ENCODE measurements around the gene ZNF423.
A peak's percentile ranks its signal among the peaks of the same experiment; 100 is the strongest.

The ZNF423 gene

GRCh38 chr16:49486400-49486799, 369.5 kb downstream of the ZNF423 start:
- no peak overlapping the region for H3K4me3 ChIP-seq (ENCODE audit: low read depth, low read length)
- TF ChIP-seq, protein P1, sequence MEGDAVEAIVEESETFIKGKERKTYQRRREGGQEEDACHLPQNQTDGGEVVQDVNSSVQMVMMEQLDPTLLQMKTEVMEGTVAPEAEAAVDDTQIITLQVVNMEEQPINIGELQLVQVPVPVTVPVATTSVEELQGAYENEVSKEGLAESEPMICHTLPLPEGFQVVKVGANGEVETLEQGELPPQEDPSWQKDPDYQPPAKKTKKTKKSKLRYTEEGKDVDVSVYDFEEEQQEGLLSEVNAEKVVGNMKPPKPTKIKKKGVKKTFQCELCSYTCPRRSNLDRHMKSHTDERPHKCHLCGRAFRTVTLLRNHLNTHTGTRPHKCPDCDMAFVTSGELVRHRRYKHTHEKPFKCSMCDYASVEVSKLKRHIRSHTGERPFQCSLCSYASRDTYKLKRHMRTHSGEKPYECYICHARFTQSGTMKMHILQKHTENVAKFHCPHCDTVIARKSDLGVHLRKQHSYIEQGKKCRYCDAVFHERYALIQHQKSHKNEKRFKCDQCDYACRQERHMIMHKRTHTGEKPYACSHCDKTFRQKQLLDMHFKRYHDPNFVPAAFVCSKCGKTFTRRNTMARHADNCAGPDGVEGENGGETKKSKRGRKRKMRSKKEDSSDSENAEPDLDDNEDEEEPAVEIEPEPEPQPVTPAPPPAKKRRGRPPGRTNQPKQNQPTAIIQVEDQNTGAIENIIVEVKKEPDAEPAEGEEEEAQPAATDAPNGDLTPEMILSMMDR (IDR thresholded peaks at IDR 0.05; ENCODE audit: borderline replicate concordance, insufficient read depth, low read depth, low read length), result no peak

DNA sequence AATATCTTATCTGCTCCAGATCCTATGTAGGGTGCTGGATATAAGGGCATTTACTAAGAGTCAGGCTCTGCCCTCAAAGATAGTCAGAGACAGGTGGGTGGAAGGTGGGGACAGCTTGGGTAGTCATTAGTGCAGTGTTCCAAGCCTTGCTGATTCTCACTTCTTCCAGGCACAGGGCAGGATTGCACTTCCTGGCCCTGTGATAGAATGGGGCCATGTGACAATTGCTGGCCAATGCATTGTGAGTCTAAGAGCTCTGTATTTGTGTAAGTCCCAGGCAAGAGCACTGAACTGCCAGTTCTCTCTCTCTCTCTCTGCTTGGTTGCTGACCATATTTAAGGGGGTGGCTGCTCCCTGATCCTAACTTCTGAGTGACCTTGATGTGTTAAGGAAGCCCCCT, 370.2 kb downstream of the ZNF423 start:
- TF ChIP-seq, protein P1 (IDR thresholded peaks at IDR 0.05; ENCODE audit: borderline replicate concordance, insufficient read depth, low read depth, low read length), result no peak
- H3K4me3 ChIP-seq (ENCODE audit: low read depth, low read length), result no peak overlapping the region

DNA sequence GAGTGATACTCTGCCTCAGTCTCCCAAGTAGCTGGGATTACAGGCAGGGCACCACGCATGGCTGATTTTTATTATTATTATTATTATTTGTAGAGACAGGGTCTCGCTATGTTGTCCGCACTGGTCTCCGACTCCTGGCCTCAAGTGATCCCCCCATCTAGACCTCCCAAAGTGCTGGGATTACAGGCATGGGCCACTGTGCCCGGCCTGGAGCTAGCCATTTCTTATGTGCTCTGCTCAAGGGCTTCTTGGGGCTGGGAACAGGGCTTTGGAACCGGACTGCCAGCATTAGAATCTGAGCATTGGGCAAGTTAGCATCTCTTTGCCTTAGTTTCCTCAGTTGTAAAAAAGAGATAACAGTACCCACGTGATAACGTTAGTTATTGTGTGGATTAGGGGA, 371.0 kb downstream of the ZNF423 start:
- no peak overlapping the region for H3K4me3 ChIP-seq (ENCODE audit: low read depth, low read length)
- TF ChIP-seq, protein P1 (IDR thresholded peaks at IDR 0.05; ENCODE audit: borderline replicate concordance, insufficient read depth, low read depth, low read length), result no peak

DNA sequence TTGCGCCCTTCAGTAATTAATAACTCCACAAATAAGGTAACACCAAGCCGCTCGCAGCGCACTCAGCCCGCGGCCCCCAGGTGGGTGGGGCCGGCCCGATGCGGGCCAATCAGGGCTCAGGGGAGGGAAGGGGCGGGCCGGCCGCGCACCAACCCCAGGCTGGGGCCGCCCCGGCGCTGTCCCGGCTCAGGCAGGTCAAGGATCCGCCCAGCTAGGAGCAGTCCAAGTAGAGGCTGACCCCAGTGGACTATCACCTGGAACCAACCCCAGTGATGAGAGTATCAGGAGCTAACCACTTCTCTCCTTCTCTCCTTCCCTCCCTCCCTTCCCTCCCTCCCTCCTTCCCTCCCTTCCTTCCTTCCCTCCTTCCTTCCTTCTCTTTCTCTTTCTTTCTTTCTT, 371.5 kb downstream of the ZNF423 start:
- peak overlapping the region; percentile 3 for H3K4me3 ChIP-seq (ENCODE audit: low read depth, low read length)
- TF ChIP-seq, protein P1 (IDR thresholded peaks at IDR 0.05; ENCODE audit: borderline replicate concordance, insufficient read depth, low read depth, low read length), result no peak

GRCh38 chr16:49483651-49484450, 372.1 kb downstream of the ZNF423 start:
- no peak overlapping the region for H3K4me3 ChIP-seq (ENCODE audit: low read depth, low read length)
- TF ChIP-seq, protein P1 (IDR thresholded peaks at IDR 0.05; ENCODE audit: borderline replicate concordance, insufficient read depth, low read depth, low read length), result no peak

GRCh38 chr16:49483251-49483650, 372.7 kb downstream of the ZNF423 start:
- TF ChIP-seq, protein P1 (IDR thresholded peaks at IDR 0.05; ENCODE audit: borderline replicate concordance, insufficient read depth, low read depth, low read length), result no peak
- H3K4me3 ChIP-seq (ENCODE audit: low read depth, low read length), result no peak overlapping the region

DNA sequence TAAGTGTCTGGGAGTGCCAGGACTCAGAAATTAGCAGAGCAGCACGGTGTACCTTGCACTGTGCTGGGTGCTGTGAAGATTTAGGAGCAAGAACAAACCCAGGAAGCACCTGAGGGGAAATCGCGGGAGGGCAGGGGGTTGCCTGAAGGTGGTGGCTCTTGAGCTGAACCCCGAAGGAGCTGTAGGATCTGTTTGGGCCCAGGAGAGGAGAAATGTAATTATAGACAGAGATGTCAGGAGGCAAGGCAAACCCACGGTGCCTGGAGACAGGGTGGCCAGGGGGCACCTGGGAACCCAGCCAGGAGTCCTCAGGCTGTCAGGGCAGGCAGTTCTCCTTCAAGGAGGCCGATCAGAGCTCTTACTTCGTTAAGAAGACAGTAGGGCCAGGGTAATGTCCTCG, 373.2 kb downstream of the ZNF423 start:
- H3K4me3 ChIP-seq (ENCODE audit: low read depth, low read length), result no peak overlapping the region

More for the DNA sequence above, 373.2 kb downstream of the ZNF423 start:
- TF ChIP-seq, protein P1 (IDR thresholded peaks at IDR 0.05; ENCODE audit: borderline replicate concordance, insufficient read depth, low read depth, low read length), result no peak

Data from GM12875 (cell line).